Neuronal stem cell (in vitro differentiated cells): ENCODE data around the gene HUNK.
A peak's percentile ranks its signal among the peaks of the same experiment; 100 is the strongest.

ENCODE experiments used
- DNase-seq: peaks from one replicate; pipeline ENCODE4 v3.0.0-alpha.2; 2013; ENCODE audit warnings: low spot score
- H2AFZ ChIP-seq: one replicate; pipeline ENCODE4 v1.6.1; 2013; ENCODE audit warnings: mild to moderate bottlenecking, low read length, inconsistent platforms
- H2AK5ac ChIP-seq: 2 replicates; pipeline ENCODE4 v1.6.1; 2013; ENCODE audit warnings: low read depth, mild to moderate bottlenecking, inconsistent platforms, low read length, moderate library complexity, mixed read lengths
- H2BK120ac ChIP-seq: 2 replicates; pipeline ENCODE4 v1.6.1; 2013; ENCODE audit warnings: low read depth, mild to moderate bottlenecking, inconsistent platforms, low read length, moderate library complexity, mixed read lengths
- H2BK12ac ChIP-seq: one replicate; pipeline ENCODE4 v1.6.1; 2013; ENCODE audit warnings: low read length, inconsistent platforms
- H2BK15ac ChIP-seq: 2 replicates; pipeline ENCODE4 v1.6.1; 2013; ENCODE audit warnings: mild to moderate bottlenecking, low read length, inconsistent platforms, mixed read lengths
- H2BK5ac ChIP-seq: one replicate; pipeline ENCODE4 v1.6.1; 2013; ENCODE audit warnings: inconsistent platforms, mild to moderate bottlenecking, low read length, moderate library complexity
- H3K14ac ChIP-seq: one replicate; pipeline ENCODE4 v1.6.1; 2013; ENCODE audit warnings: low read length, inconsistent platforms
- H3K18ac ChIP-seq: 2 replicates; pipeline ENCODE4 v1.6.1; 2013; ENCODE audit warnings: low read length, inconsistent platforms
- H3K23ac ChIP-seq: 2 replicates; pipeline ENCODE4 v1.6.1; 2013; ENCODE audit warnings: low read depth, mild to moderate bottlenecking, mixed read lengths, low read length, inconsistent platforms; ENCODE audit not compliant: poor library complexity
- H3K27ac ChIP-seq: replicated peaks from 3 replicates; pipeline ENCODE4 v1.5.1; 2013; ENCODE audit warnings: low read length, inconsistent platforms
- H3K27me3 ChIP-seq, 3 experiments: 2 replicates each; pipeline ENCODE4 v1.6.1; 2013; ENCODE audit warnings: low read length in 3 of 3, mild to moderate bottlenecking in 2 of 3, inconsistent platforms in 1 of 3, low read depth in 1 of 3, mixed read lengths in 1 of 3, moderate library complexity in 1 of 3; ENCODE audit not compliant: control insufficient read depth in 3 of 3, insufficient read depth in 3 of 3
- H3K36me3 ChIP-seq, 2 donors: replicated peaks in 1 of 2; 2 replicates each; pipeline ENCODE4 v1.6.1; 2013; ENCODE audit warnings: low read length in 2 of 2; ENCODE audit not compliant: control insufficient read depth in 2 of 2, insufficient read depth in 2 of 2
- H3K4ac ChIP-seq: 2 replicates; pipeline ENCODE4 v1.6.1; 2013; ENCODE audit warnings: inconsistent platforms, mild to moderate bottlenecking, low read length, moderate library complexity
- H3K4me1 ChIP-seq, 2 donors: 1 replicate in 1 of 2; 2 replicates in 1 of 2; pipeline ENCODE4 v1.6.1; 2013; ENCODE audit warnings: low read length in 2 of 2, low read depth in 1 of 2; ENCODE audit not compliant: control insufficient read depth in 2 of 2, insufficient read depth in 1 of 2
- H3K4me2 ChIP-seq: one replicate; pipeline ENCODE4 v1.6.1; 2013; ENCODE audit warnings: mild to moderate bottlenecking, low read length, inconsistent platforms; ENCODE audit not compliant: insufficient read depth, poor library complexity, severe bottlenecking
- H3K4me3 ChIP-seq, 2 donors: 2 replicates each; pipeline ENCODE4 v1.5.1; 2013; ENCODE audit warnings: low read length in 2 of 2, mild to moderate bottlenecking in 2 of 2, inconsistent platforms in 1 of 2, moderate library complexity in 1 of 2
- H3K79me1 ChIP-seq: one replicate; pipeline ENCODE4 v1.6.1; 2013; ENCODE audit warnings: low read depth, mild to moderate bottlenecking, inconsistent platforms, low read length, moderate library complexity
- H3K9ac ChIP-seq: one replicate; pipeline ENCODE4 v1.6.1; 2013; ENCODE audit warnings: mild to moderate bottlenecking, low read depth, low read length, inconsistent platforms; ENCODE audit not compliant: poor library complexity
- H3K9me3 ChIP-seq, 2 donors: replicated peaks in 1 of 2; 2 replicates each; pipeline versions ENCODE3 to v1.6.1; 2013; ENCODE audit warnings: low read length in 2 of 2, mild to moderate bottlenecking in 2 of 2, inconsistent platforms in 1 of 2, low read depth in 1 of 2, mixed read lengths in 1 of 2, moderate library complexity in 1 of 2; ENCODE audit not compliant: control insufficient read depth in 2 of 2, insufficient read depth in 1 of 2
- H4K8ac ChIP-seq: one replicate; pipeline ENCODE4 v1.6.1; 2013; ENCODE audit warnings: low read depth, mild to moderate bottlenecking, inconsistent platforms, low read length, moderate library complexity
- H4K91ac ChIP-seq: one replicate; pipeline ENCODE4 v1.6.1; 2013; ENCODE audit warnings: low read length, low read depth, mild to moderate bottlenecking, inconsistent platforms; ENCODE audit not compliant: poor library complexity
- WGBS, 2 donors: extraction: QIAGEN DNeasy Blood & Tissue Kit; methylation state at CpG; one replicate each; pipeline ENCODE4 v1.1.7; 2013; ENCODE audit warnings: missing lambda C conversion rate in 2 of 2, mixed read lengths in 1 of 2; ENCODE audit not compliant: insufficient read length in 2 of 2, insufficient replicate concordance in 1 of 2; ENCODE audit errors: extremely low coverage in 2 of 2; 5-methylcytosine and 5-hydroxymethylcytosine counted together

The HUNK gene

DNA sequence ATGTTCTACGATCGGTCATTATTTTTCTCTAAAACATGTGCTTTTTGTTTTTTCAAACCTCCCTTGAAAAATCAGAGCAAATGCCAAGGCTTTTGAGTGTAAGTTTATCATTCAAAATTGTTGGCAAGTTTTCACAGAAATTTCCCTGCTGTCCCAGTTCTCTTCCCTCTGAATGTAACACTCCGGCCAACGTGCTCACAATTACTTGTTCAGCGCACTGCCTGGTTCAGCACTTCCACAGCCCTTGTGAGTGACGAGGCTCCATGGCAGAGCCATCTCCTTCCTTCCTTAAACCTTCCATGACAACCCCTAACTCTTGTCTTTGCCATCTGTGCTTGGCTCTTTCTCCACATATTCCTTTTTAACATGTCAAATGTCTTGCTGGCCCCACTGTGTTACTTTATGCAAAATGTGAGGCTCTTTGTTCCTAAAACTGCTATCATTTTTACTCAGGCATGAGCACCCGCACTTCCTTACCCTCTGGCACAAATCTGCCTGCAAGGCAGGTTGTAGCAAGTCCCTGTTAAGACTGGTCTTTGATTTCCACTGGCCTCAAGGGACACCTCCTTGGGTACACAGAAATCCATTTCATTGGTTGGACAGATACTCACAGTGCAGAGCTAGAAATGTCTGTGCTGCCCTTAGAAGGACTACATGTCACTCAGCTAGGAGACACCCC, 142.8 kb downstream of the HUNK start:
- Histone ChIP-seq H4K8ac (no peak overlapping the region), H3K4me1 (peaks cover 2 to 7% of the 10 kb centered on the region in 2 donors), H4K91ac (no peak overlapping the region), H2AFZ (no peak overlapping the region), H2AK5ac (no peak overlapping the region), H2BK15ac (no peak overlapping the region), H3K9me3 (no peaks in the 10 kb centered on the region), H3K79me1 (no peaks in the 10 kb centered on the region), H3K4me2 (no peak overlapping the region), H3K27ac (no peak overlapping the region), H3K4me3 (no peak overlapping the region), H3K27me3 (no peaks in the 10 kb centered on the region), H2BK120ac (no peak overlapping the region), H3K23ac (no peak overlapping the region), H3K4ac (no peak overlapping the region), H3K14ac (no peak overlapping the region), H3K36me3 (no peaks in the 10 kb centered on the region), H2BK5ac (no peak overlapping the region), H3K9ac (no peak overlapping the region), H2BK12ac (no peak overlapping the region), H3K18ac (no peak overlapping the region)
- no CpG with 5 or more reads among the region's 7 CpGs for WGBS, 2 donors
- no peak for DNase-seq

DNA sequence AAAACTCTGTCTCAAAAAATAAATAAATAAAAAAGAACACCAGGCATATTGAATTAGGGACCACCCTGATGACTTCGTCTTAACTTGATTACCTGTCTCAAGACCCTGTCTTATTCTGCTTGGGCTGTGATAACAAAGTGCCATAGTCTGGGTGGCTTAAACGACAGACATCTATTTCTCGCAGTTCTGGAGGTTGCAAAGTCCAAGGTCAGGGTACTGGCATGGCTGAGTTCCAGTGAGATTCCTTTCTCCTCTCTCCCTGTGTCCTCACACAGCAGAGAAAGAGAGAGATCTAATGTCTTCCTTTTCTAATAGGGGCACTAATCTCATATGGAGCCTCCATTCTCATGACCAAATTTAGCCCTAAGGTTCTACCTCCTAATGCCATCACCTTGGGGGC, 145.6 kb downstream of the HUNK start:
- H3K36me3 ChIP-seq = no peaks in the 10 kb centered on the region
- H3K27ac ChIP-seq = no peak overlapping the region
- no peak overlapping the region for H3K9ac ChIP-seq
- no peak overlapping the region for H3K4ac ChIP-seq
- no peak overlapping the region for H3K14ac ChIP-seq
- H2AK5ac ChIP-seq = no peak overlapping the region
- peaks cover 3 to 11% of the 10 kb centered on the region in 2 donors for H3K4me1 ChIP-seq
- H2BK15ac ChIP-seq = no peak overlapping the region
- H3K9me3 ChIP-seq = no peaks in the 10 kb centered on the region
- no peak overlapping the region for H3K4me2 ChIP-seq
- no peak overlapping the region for H3K4me3 ChIP-seq
- H2BK120ac ChIP-seq = no peak overlapping the region
- no peak overlapping the region for H4K8ac ChIP-seq
- H4K91ac ChIP-seq = no peak overlapping the region
- no peaks in the 10 kb centered on the region for H3K79me1 ChIP-seq
- no peak overlapping the region for H2BK12ac ChIP-seq
- no peak for DNase-seq
- H3K18ac ChIP-seq = no peak overlapping the region
- no peak overlapping the region for H3K23ac ChIP-seq
- H2AFZ ChIP-seq = no peak overlapping the region
- WGBS, 2 donors = no CpG with 5 or more reads among the region's 3 CpGs
- H2BK5ac ChIP-seq = no peak overlapping the region
- no peaks in the 10 kb centered on the region for H3K27me3 ChIP-seq

DNA sequence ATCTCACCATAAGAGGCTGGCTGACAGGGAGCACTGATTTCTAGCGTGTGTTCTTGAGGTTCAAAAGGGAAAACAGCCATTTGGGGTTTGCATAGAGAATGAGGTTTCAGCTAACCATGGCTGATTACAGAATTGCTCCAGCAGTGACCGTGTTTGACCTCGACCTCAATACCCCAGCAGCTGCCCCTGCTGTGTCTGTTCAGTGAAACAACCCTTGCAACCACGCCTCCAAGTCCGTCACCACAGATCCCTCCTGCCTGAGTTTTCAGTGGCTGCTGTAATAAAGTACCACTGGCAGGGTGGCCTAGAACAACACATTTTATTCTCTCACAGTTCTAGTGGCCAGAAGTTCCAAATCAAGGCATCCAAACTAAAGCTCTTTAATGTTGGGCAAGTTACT, 147.7 kb downstream of the HUNK start:
- Histone ChIP-seq H3K23ac (no peak overlapping the region), H3K14ac (no peak overlapping the region), H3K9ac (no peak overlapping the region), H3K4ac (no peak overlapping the region), H3K27me3 (no peaks in the 10 kb centered on the region), H3K4me2 (no peak overlapping the region), H2BK5ac (no peak overlapping the region), H2BK12ac (no peak overlapping the region), H3K36me3 (no peaks in the 10 kb centered on the region), H2AK5ac (no peak overlapping the region), H3K18ac (no peak overlapping the region), H3K27ac (no peak overlapping the region), H4K8ac (no peak overlapping the region), H2BK15ac (no peak overlapping the region), H2BK120ac (no peak overlapping the region), H3K4me1 (peaks cover 3 to 11% of the 10 kb centered on the region in 2 donors), H3K9me3 (no peaks in the 10 kb centered on the region), H4K91ac (no peak overlapping the region), H3K4me3 (no peak overlapping the region), H2AFZ (peak overlapping the region; percentile 11), H3K79me1 (no peaks in the 10 kb centered on the region)
- no peak for DNase-seq
- WGBS, 2 donors = no CpG with 5 or more reads among the region's 5 CpGs

DNA sequence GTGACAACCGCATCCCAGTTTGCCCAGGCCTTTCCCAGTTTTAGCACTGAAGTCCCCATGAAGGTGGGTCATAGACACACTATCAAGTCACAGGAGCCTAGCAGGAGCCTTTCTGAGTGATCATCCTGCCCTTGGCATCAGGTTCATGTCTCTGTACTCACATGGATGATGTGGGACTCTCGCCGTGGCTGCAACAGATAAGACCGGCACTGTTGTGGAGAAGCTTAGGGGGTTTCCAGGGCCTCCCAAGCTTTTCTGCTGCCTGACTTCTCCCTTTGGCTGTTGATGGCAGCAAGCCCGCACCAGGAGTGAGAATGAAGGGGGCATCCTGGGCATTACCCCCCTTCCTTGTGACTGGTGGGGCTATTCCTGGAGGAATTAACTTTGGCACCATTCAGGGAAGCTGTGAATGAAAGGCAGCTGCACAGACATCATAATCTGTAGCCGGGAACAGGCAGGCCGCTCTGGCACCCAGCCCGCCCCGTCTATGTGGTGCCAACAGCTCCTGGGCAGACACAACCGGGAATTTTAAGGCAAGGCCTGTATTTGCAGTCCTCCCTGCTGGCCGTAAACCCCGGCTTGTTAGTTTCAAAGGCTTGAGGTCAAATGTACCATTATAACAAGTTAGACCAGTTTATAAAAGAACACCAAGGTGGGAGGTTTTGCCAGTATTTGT, 148.6 kb downstream of the HUNK start:
- DNase-seq = no peak
- no CpG with 5 or more reads among the region's 12 CpGs for WGBS, 2 donors

More for the DNA sequence above, 148.6 kb downstream of the HUNK start:
- Histone ChIP-seq H3K4me3 (no peak overlapping the region), H4K8ac (no peak overlapping the region), H2BK15ac (no peak overlapping the region), H3K18ac (peak overlapping the region; percentile 32), H3K23ac (no peak overlapping the region), H3K4ac (no peak overlapping the region), H3K9me3 (no peaks in the 10 kb centered on the region), H3K4me2 (no peak overlapping the region), H3K79me1 (no peaks in the 10 kb centered on the region), H3K36me3 (no peaks in the 10 kb centered on the region), H2BK120ac (no peak overlapping the region), H2AK5ac (no peak overlapping the region), H3K4me1 (peaks cover 3 to 11% of the 10 kb centered on the region in 2 donors), H3K27ac (no peak overlapping the region), H2BK5ac (no peak overlapping the region), H3K9ac (no peak overlapping the region), H2AFZ (no peak overlapping the region), H4K91ac (no peak overlapping the region), H3K27me3 (no peaks in the 10 kb centered on the region), H3K14ac (no peak overlapping the region), H2BK12ac (no peak overlapping the region)
